K562 (cell line): ENCODE results near the gene RFNG. TPM values are rescaled to one million over a fixed set of nuclear protein-coding genes. Genes with fewer than 3 reads are reported as not detected.

Experiments used
- POLR2G ChIP-seq: fragments of 200-400 bp; formaldehyde crosslinking; IDR thresholded peaks from 2 replicates; pipeline ENCODE4 v1.6.1; 2017; ENCODE audit warnings: low read depth, mild to moderate bottlenecking, antibody characterized with exemption, low read length, moderate library complexity
- RAD51 ChIP-seq: fragments of 450-650 bp; IDR thresholded peaks from 2 replicates; pipeline ENCODE4 v1.7.1; 2016; ENCODE audit warnings: low read depth, mild to moderate bottlenecking, borderline replicate concordance
- RUNX1 ChIP-seq: sonication (generic); IDR thresholded peaks from 2 replicates; pipeline ENCODE4 v1.6.1; 2016; ENCODE audit warnings: antibody characterized with exemption, low read depth
- polyA plus RNA-seq, 8 experiments: library from polyadenylated mRNA; depleted of rRNA in 4 of 8; stranded (reverse) in 5 of 8; unstranded in 3 of 8; fragments of >200 nt; fragmentation: Nextera tagmentation in 2 of 8; fragmentation: Illumina TruSeq in 1 of 8; extraction: Ambion mirVana in 2 of 8; extraction: Trizol in 1 of 8; gene quantifications; 2 replicates each; pipeline versions ENCODE4 v1.2.1 to v1.2.3, GENCODE V29; 2011 to 2014; ENCODE audit warnings: inconsistent platforms in 1 of 8, missing spikeins in 1 of 8
- total RNA-seq, 7 experiments: library from RNA; depleted of rRNA in 6 of 7; stranded (reverse); fragments of >200 nt in 6 of 7; fragmentation: Illumina TruSeq in 2 of 7; extraction: Trizol in 2 of 7; gene quantifications; 2 replicates each; pipeline versions ENCODE4 v1.2.1 to v1.2.3, GENCODE V29; 2011 to 2021; ENCODE audit warnings: low replicate concordance in 1 of 7
- TF ChIP-seq, protein P1 (sequence below): fragments of 450-650 bp; IDR thresholded peaks from 2 replicates; pipeline ENCODE4 v1.6.1; 2016; ENCODE audit warnings: mild to moderate bottlenecking, moderate library complexity
- TF ChIP-seq, protein P2 (sequence below), 2 experiments: fragments of 450-650 bp in 1 of 2; sonication (generic) in 1 of 2; formaldehyde crosslinking in 1 of 2; IDR thresholded peaks; 2 replicates each; pipeline versions ENCODE4 v1.7.1 to v1.9.0; 2016 to 2022; ENCODE audit warnings: inconsistent platforms in 1 of 2, mild to moderate bottlenecking in 1 of 2, missing genetic modification reagents in 1 of 2

Gene RFNG
- total and polyA plus RNA-seq, 9 of the 15 experiments (the other 6 are each of a cell fraction or from before 2014, with no cell fraction given): 0.32 to 32.8 (median 9.5) TPM

DNA sequence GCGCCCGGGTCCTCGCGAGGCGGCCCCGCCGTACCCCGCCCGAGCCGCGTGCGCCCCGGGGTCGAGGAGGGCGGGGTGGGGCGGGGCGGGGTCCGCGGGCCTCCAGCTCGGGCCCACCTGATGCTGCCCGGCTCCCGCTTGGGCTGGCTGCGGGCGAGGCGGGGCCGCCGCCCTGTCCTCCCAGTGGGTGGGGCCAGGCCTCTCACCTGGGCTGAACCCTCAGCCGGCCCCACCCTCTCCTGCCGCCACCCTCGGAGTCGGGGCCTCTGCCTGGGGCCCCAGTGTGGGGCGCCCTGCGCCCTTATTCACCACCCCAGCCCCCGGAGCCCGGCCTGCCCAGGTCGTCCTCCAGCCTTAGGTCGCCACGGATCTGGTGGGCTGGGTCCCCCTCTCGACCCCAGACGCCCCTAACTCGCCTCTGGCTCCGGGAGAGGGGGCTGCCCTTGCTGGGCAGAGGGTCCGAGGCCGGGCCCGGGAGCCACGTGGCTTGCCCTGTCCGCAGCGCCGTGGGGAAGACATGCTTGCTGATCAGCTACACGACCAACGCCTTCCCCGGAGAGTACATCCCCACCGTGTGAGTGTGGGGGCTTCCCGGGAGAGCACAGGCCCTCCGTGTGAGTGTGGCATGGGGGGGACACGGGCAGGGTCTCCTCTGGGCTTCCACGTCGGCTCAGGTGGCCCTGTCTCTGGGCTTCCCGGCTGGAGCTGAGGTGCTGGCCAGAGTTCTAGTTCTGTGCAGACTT, 19.6 kb downstream of the RFNG start (continued):
- TF ChIP-seq, protein P1, sequence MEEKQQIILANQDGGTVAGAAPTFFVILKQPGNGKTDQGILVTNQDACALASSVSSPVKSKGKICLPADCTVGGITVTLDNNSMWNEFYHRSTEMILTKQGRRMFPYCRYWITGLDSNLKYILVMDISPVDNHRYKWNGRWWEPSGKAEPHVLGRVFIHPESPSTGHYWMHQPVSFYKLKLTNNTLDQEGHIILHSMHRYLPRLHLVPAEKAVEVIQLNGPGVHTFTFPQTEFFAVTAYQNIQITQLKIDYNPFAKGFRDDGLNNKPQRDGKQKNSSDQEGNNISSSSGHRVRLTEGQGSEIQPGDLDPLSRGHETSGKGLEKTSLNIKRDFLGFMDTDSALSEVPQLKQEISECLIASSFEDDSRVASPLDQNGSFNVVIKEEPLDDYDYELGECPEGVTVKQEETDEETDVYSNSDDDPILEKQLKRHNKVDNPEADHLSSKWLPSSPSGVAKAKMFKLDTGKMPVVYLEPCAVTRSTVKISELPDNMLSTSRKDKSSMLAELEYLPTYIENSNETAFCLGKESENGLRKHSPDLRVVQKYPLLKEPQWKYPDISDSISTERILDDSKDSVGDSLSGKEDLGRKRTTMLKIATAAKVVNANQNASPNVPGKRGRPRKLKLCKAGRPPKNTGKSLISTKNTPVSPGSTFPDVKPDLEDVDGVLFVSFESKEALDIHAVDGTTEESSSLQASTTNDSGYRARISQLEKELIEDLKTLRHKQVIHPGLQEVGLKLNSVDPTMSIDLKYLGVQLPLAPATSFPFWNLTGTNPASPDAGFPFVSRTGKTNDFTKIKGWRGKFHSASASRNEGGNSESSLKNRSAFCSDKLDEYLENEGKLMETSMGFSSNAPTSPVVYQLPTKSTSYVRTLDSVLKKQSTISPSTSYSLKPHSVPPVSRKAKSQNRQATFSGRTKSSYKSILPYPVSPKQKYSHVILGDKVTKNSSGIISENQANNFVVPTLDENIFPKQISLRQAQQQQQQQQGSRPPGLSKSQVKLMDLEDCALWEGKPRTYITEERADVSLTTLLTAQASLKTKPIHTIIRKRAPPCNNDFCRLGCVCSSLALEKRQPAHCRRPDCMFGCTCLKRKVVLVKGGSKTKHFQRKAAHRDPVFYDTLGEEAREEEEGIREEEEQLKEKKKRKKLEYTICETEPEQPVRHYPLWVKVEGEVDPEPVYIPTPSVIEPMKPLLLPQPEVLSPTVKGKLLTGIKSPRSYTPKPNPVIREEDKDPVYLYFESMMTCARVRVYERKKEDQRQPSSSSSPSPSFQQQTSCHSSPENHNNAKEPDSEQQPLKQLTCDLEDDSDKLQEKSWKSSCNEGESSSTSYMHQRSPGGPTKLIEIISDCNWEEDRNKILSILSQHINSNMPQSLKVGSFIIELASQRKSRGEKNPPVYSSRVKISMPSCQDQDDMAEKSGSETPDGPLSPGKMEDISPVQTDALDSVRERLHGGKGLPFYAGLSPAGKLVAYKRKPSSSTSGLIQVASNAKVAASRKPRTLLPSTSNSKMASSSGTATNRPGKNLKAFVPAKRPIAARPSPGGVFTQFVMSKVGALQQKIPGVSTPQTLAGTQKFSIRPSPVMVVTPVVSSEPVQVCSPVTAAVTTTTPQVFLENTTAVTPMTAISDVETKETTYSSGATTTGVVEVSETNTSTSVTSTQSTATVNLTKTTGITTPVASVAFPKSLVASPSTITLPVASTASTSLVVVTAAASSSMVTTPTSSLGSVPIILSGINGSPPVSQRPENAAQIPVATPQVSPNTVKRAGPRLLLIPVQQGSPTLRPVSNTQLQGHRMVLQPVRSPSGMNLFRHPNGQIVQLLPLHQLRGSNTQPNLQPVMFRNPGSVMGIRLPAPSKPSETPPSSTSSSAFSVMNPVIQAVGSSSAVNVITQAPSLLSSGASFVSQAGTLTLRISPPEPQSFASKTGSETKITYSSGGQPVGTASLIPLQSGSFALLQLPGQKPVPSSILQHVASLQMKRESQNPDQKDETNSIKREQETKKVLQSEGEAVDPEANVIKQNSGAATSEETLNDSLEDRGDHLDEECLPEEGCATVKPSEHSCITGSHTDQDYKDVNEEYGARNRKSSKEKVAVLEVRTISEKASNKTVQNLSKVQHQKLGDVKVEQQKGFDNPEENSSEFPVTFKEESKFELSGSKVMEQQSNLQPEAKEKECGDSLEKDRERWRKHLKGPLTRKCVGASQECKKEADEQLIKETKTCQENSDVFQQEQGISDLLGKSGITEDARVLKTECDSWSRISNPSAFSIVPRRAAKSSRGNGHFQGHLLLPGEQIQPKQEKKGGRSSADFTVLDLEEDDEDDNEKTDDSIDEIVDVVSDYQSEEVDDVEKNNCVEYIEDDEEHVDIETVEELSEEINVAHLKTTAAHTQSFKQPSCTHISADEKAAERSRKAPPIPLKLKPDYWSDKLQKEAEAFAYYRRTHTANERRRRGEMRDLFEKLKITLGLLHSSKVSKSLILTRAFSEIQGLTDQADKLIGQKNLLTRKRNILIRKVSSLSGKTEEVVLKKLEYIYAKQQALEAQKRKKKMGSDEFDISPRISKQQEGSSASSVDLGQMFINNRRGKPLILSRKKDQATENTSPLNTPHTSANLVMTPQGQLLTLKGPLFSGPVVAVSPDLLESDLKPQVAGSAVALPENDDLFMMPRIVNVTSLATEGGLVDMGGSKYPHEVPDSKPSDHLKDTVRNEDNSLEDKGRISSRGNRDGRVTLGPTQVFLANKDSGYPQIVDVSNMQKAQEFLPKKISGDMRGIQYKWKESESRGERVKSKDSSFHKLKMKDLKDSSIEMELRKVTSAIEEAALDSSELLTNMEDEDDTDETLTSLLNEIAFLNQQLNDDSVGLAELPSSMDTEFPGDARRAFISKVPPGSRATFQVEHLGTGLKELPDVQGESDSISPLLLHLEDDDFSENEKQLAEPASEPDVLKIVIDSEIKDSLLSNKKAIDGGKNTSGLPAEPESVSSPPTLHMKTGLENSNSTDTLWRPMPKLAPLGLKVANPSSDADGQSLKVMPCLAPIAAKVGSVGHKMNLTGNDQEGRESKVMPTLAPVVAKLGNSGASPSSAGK: peak; percentile 81
- peak; percentile 36; the same call in 1 of the 2 replicates for TF ChIP-seq RAD51
- peak; percentile 80 for TF ChIP-seq POLR2G
- no peak for TF ChIP-seq RUNX1
- TF ChIP-seq, protein P2, sequence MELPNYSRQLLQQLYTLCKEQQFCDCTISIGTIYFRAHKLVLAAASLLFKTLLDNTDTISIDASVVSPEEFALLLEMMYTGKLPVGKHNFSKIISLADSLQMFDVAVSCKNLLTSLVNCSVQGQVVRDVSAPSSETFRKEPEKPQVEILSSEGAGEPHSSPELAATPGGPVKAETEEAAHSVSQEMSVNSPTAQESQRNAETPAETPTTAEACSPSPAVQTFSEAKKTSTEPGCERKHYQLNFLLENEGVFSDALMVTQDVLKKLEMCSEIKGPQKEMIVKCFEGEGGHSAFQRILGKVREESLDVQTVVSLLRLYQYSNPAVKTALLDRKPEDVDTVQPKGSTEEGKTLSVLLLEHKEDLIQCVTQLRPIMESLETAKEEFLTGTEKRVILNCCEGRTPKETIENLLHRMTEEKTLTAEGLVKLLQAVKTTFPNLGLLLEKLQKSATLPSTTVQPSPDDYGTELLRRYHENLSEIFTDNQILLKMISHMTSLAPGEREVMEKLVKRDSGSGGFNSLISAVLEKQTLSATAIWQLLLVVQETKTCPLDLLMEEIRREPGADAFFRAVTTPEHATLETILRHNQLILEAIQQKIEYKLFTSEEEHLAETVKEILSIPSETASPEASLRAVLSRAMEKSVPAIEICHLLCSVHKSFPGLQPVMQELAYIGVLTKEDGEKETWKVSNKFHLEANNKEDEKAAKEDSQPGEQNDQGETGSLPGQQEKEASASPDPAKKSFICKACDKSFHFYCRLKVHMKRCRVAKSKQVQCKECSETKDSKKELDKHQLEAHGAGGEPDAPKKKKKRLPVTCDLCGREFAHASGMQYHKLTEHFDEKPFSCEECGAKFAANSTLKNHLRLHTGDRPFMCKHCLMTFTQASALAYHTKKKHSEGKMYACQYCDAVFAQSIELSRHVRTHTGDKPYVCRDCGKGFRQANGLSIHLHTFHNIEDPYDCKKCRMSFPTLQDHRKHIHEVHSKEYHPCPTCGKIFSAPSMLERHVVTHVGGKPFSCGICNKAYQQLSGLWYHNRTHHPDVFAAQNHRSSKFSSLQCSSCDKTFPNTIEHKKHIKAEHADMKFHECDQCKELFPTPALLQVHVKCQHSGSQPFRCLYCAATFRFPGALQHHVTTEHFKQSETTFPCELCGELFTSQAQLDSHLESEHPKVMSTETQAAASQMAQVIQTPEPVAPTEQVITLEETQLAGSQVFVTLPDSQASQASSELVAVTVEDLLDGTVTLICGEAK (IDR thresholded peaks at IDR 0.05): peak; percentile 44; the same call in 1 of the 2 replicates
- TF ChIP-seq, protein P2 (CRISPR knock-in tag; IDR thresholded peaks at IDR 0.05): no peak
